Suprapubic skin (tissue), 4 donors: ENCODE measurements around the gene ROR2.

Source experiments
- EP300 ChIP-seq: sonication (generic); formaldehyde crosslinking; IDR thresholded peaks from one replicate; pipeline ENCODE4 v1.6.1; 2017; ENCODE audit warnings: antibody characterized with exemption
- POLR2A ChIP-seq, 2 donors: fragments of 450-650 bp; IDR thresholded peaks; one replicate each; pipeline ENCODE4 v1.6.1; 2017; ENCODE audit warnings: antibody characterized with exemption in 2 of 2, mild to moderate bottlenecking in 2 of 2, moderate library complexity in 2 of 2
- POLR2AphosphoS5 ChIP-seq, 3 donors: sonication (generic); formaldehyde crosslinking; IDR thresholded peaks; one replicate each; pipeline ENCODE4 v1.6.1; 2017; ENCODE audit warnings: antibody characterized with exemption in 3 of 3
- TF ChIP-seq, protein P1 (sequence below), 2 donors: fragments of 200-600 bp in 1 of 2; fragments of 450-650 bp in 1 of 2; sonication (generic) in 1 of 2; IDR thresholded peaks; one replicate each; pipeline ENCODE4 v1.5.1; 2016 to 2019; ENCODE audit warnings: antibody characterized with exemption in 2 of 2, mild to moderate bottlenecking in 1 of 2, moderate library complexity in 1 of 2

DNA sequence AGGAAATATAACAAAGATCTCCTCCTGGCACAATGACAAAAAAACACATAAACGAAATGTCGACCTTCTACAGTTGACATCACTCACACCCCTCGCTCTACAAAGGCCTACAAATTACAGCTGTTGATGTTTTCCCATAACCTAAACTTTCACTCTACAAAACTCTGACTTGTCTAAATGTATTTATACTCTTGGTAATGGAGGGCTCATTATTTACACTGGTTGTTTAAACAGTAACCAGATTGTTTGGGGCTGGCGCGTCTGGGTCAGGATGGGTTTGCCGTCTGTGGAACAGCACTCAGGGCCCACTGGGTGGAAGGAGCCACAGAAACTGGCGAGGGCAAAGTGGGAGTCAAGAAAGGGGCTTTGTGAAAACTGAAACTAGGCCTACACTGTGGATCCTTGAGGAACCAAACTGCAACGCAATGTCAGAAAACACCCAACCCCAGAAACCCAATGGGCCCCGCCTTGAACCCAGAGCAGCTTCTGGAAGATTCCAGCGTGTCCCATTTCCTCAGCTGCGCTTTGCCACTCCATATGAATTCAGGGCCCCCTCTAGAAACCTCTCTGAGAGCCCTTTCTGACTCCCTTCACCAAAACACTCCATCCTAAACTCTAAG, 136.7 kb downstream of the ROR2 start:
- TF ChIP-seq, protein P1, sequence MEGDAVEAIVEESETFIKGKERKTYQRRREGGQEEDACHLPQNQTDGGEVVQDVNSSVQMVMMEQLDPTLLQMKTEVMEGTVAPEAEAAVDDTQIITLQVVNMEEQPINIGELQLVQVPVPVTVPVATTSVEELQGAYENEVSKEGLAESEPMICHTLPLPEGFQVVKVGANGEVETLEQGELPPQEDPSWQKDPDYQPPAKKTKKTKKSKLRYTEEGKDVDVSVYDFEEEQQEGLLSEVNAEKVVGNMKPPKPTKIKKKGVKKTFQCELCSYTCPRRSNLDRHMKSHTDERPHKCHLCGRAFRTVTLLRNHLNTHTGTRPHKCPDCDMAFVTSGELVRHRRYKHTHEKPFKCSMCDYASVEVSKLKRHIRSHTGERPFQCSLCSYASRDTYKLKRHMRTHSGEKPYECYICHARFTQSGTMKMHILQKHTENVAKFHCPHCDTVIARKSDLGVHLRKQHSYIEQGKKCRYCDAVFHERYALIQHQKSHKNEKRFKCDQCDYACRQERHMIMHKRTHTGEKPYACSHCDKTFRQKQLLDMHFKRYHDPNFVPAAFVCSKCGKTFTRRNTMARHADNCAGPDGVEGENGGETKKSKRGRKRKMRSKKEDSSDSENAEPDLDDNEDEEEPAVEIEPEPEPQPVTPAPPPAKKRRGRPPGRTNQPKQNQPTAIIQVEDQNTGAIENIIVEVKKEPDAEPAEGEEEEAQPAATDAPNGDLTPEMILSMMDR (IDR thresholded peaks at IDR 0.05) = no peak
- no peak for TF ChIP-seq POLR2AphosphoS5 (IDR thresholded peaks at IDR 0.05)
- no peak for TF ChIP-seq EP300
- no peak for TF ChIP-seq POLR2A (IDR thresholded peaks at IDR 0.05)
